LoVo (cell line): ENCODE measurements around the gene GPR156.
"Not testable (repeated sequence)": the region's sequence is repeated elsewhere in the genome, so short reads cannot be mapped to it uniquely, and the experiment has no call there.

Experiments used
- DNase-seq: peaks from one replicate; pipeline ENCODE4 v3.0.0-alpha.2; 2016; ENCODE audit warnings: low spot score

Gene GPR156

GRCh38 chr3:120274739-120275167 is 10.3 kb downstream of the GPR156 start:
- DNase-seq, result no peak

- DNase-seq, result no peak
Measured at GRCh38 chr3:120272286-120272685, 12.7 kb downstream of the GPR156 start.

- DNase-seq, result no peak
Measured at GRCh38 chr3:120265989-120266388, 19.0 kb downstream of the GPR156 start.

GRCh38 chr3:120264963-120265362 is 20.1 kb downstream of the GPR156 start:
- no peak for DNase-seq

- no peak for DNase-seq
Measured at GRCh38 chr3:120263792-120264191, 21.2 kb downstream of the GPR156 start.

GRCh38 chr3:120258009-120258408 is 27.0 kb downstream of the GPR156 start:
- no peak for DNase-seq

- DNase-seq, result no peak
Measured at GRCh38 chr3:120245386-120245785, 39.6 kb downstream of the GPR156 start.

- DNase-seq, result no peak
Measured at GRCh38 chr3:120244834-120245225, 40.2 kb downstream of the GPR156 start.

GRCh38 chr3:120239644-120240043 is 45.4 kb downstream of the GPR156 start:
- no peak for DNase-seq

GRCh38 chr3:120227710-120228347 is 57.2 kb downstream of the GPR156 start:
- DNase-seq, result no peak

GRCh38 chr3:120224237-120224636 is 60.8 kb downstream of the GPR156 start:
- no peak for DNase-seq

- no peak for DNase-seq
Measured at GRCh38 chr3:120218981-120219380, 66.0 kb downstream of the GPR156 start.

GRCh38 chr3:120216633-120217032 is 68.4 kb downstream of the GPR156 start:
- DNase-seq, result not testable (repeated sequence)

GRCh38 chr3:120214176-120214575 is 70.8 kb downstream of the GPR156 start:
- DNase-seq, result no peak

- DNase-seq, result no peak
Measured at GRCh38 chr3:120212505-120212904, 72.5 kb downstream of the GPR156 start.

GRCh38 chr3:120209425-120209824 is 75.6 kb downstream of the GPR156 start:
- no peak for DNase-seq

- no peak for DNase-seq
Measured at GRCh38 chr3:120204338-120204737, 80.7 kb downstream of the GPR156 start.

- DNase-seq, result no peak
Measured at GRCh38 chr3:120203621-120204020, 81.4 kb downstream of the GPR156 start.

GRCh38 chr3:120203016-120203415 is 82.0 kb downstream of the GPR156 start:
- no peak for DNase-seq

GRCh38 chr3:120202363-120202762 is 82.7 kb downstream of the GPR156 start:
- no peak for DNase-seq

GRCh38 chr3:120200493-120201235 is 84.4 kb downstream of the GPR156 start:
- no peak for DNase-seq

GRCh38 chr3:120198305-120198878 is 86.6 kb downstream of the GPR156 start:
- peak; percentile 19 for DNase-seq

- DNase-seq, result no peak
Measured at GRCh38 chr3:120196812-120197211, 88.2 kb downstream of the GPR156 start.
